Colon (tissue), 2 donors: ENCODE measurements around the gene RGPD6.
"Not testable (repeated sequence)": the region's sequence is repeated elsewhere in the genome, so short reads cannot be mapped to it uniquely, and the experiment has no call there.

Experiments
- FAIRE-seq: peaks from 2 replicates; lab custom pipeline; 2012; peaks lifted over from hg19 to GRCh38; lab: Jason Lieb, UNC
- donor health status: control.
- donor health status: control.

Gene RGPD6

GRCh38 chr2:110480084-110480483 is 96.9 kb downstream of the RGPD6 start:
- not testable (repeated sequence) for FAIRE-seq

GRCh38 chr2:110477370-110477769 is 99.7 kb downstream of the RGPD6 start:
- FAIRE-seq = not testable (repeated sequence)

GRCh38 chr2:110476952-110477351 is 100.1 kb downstream of the RGPD6 start:
- FAIRE-seq = not testable (repeated sequence)

- not testable (repeated sequence) for FAIRE-seq
These were observed 101.2 kb downstream of the RGPD6 start for GRCh38 chr2:110475627-110476359.

GRCh38 chr2:110474898-110475297 is 102.1 kb downstream of the RGPD6 start:
- FAIRE-seq = not testable (repeated sequence)

- FAIRE-seq = not testable (repeated sequence)
These were observed 104.0 kb downstream of the RGPD6 start for GRCh38 chr2:110473059-110473358.

- not testable (repeated sequence) for FAIRE-seq
These were observed 104.6 kb downstream of the RGPD6 start, which contains the start of gene LIMS4 for GRCh38 chr2:110472171-110473058. Gene LIMS4, minus strand, starts transcription at chr2:110472816. Its CDS starts 38 bp downstream, at chr2:110472778.

GRCh38 chr2:110468921-110469320 is 108.1 kb downstream of the RGPD6 start:
- not testable (repeated sequence) for FAIRE-seq

- not testable (repeated sequence) for FAIRE-seq
These were observed 111.7 kb downstream of the RGPD6 start for GRCh38 chr2:110465312-110465711.
